Neural progenitor cell (in vitro differentiated cells): ENCODE data around the gene TIMM22. TPM values are rescaled to one million over a fixed set of nuclear protein-coding genes. Genes with fewer than 3 reads are reported as not detected.

Source experiments
- DNase-seq: peaks from one replicate; pipeline ENCODE4 v3.0.0-alpha.2; 2016; ENCODE audit warnings: low spot score
- H2AFZ ChIP-seq: fragments of 200-600 bp; sonication (generic); replicated peaks from 2 replicates; pipeline ENCODE4 v1.6.1; 2016; ENCODE audit warnings: antibody characterized with exemption
- H3F3A ChIP-seq: fragments of 200-600 bp; sonication (generic); 2 replicates; pipeline ENCODE4 v1.6.1; 2016; ENCODE audit warnings: antibody characterized with exemption, low read depth
- H3K27ac ChIP-seq: fragments of 200-600 bp; sonication (generic); 2 replicates; pipeline ENCODE4 v1.5.1; 2016; ENCODE audit warnings: mild to moderate bottlenecking
- H3K27me3 ChIP-seq: fragments of 200-600 bp; sonication (generic); 2 replicates; pipeline ENCODE4 v1.6.1; 2016; ENCODE audit warnings: mild to moderate bottlenecking, moderate library complexity
- H3K36me3 ChIP-seq: fragments of 200-600 bp; sonication (generic); 2 replicates; pipeline ENCODE4 v1.5.1; 2016
- H3K4me1 ChIP-seq: fragments of 200-600 bp; sonication (generic); 2 replicates; pipeline ENCODE4 v1.6.1; 2016; ENCODE audit warnings: mixed run types
- H3K4me2 ChIP-seq: fragments of 200-600 bp; sonication (generic); 2 replicates; pipeline ENCODE4 v1.6.1; 2016
- H3K4me3 ChIP-seq: fragments of 200-600 bp; sonication (generic); 2 replicates; pipeline ENCODE4 v1.5.1; 2016
- H3K79me2 ChIP-seq: fragments of 200-600 bp; sonication (generic); 2 replicates; pipeline ENCODE4 v1.6.1; 2016; ENCODE audit warnings: low read depth
- H3K9ac ChIP-seq: fragments of 200-600 bp; sonication (generic); 2 replicates; pipeline ENCODE4 v1.6.1; 2016
- H3K9me3 ChIP-seq: fragments of 200-600 bp; sonication (generic); 2 replicates; pipeline ENCODE4 v1.5.1; 2016; ENCODE audit warnings: low read depth
- H4K20me1 ChIP-seq: fragments of 200-600 bp; sonication (generic); 2 replicates; pipeline ENCODE4 v1.6.1; 2016; ENCODE audit warnings: low read depth
- H3K27ac Mint-ChIP-seq: 3 replicates; pipeline ENCODE4 v1.8.0; 2021; ENCODE audit warnings: mixed read lengths
- H3K27me3 Mint-ChIP-seq: 2 replicates; pipeline ENCODE4 v1.8.0; 2022; ENCODE audit warnings: low read depth, mild to moderate bottlenecking, inconsistent platforms, moderate library complexity, mixed read lengths; ENCODE audit not compliant: insufficient read depth
- H3K36me3 Mint-ChIP-seq: 3 replicates; pipeline ENCODE4 v1.8.0; 2021; ENCODE audit warnings: mixed read lengths
- H3K4me1 Mint-ChIP-seq: 3 replicates; pipeline ENCODE4 v1.8.0; 2021; ENCODE audit warnings: mixed read lengths
- H3K4me3 Mint-ChIP-seq: 3 replicates; pipeline ENCODE4 v1.8.0; 2021; ENCODE audit warnings: mild to moderate bottlenecking, moderate library complexity, mixed read lengths
- H3K9me3 Mint-ChIP-seq: 3 replicates; pipeline ENCODE4 v1.8.0; 2020; ENCODE audit warnings: mixed read lengths
- CTCF ChIP-seq: fragments of 200-600 bp; sonication (generic); IDR thresholded peaks from 2 replicates; pipeline ENCODE4 v1.5.1; 2017; ENCODE audit warnings: antibody characterized with exemption, mild to moderate bottlenecking
- EZH2 ChIP-seq: fragments of 200-600 bp; sonication (generic); IDR thresholded peaks from 2 replicates; pipeline ENCODE4 v1.6.1; 2017; ENCODE audit warnings: antibody characterized with exemption, mild to moderate bottlenecking, moderate library complexity
- EZH2phosphoT487 ChIP-seq: fragments of 200-600 bp; sonication (generic); IDR thresholded peaks from 2 replicates; pipeline ENCODE4 v1.6.1; 2017; ENCODE audit warnings: antibody characterized with exemption
- total RNA-seq: library from RNA; depleted of rRNA; stranded (reverse); fragments of >200 nt; gene quantifications from 2 replicates; pipeline ENCODE4 v1.2.3, GENCODE V29; 2015; ENCODE audit warnings: low replicate concordance

TIMM22 gene
- total RNA-seq, 1 donor from 2014 or later, result 11.7 TPM

GRCh38 chr17:979539-980405, 17.2 kb upstream of the TIMM22 start, which contains the start of gene NXN:
Gene NXN, minus strand, starts transcription at chr17:979776.
- Histone ChIP-seq H3K27me3 (no peaks in the 10 kb centered on the region), H3K9me3 (no peaks in the 10 kb centered on the region), H2AFZ (peak within 1 kb of the TSS; percentile 19), H3K4me2 (peak within 1 kb of the TSS; percentile 86), H3K4me1 (peaks cover 13% of the 10 kb centered on the region), H3F3A (peaks cover 12% of the 10 kb centered on the region), H3K9ac (peak within 1 kb of the TSS; percentile 36), H3K36me3 (no peaks in the 10 kb centered on the region), H3K27ac (peak within 1 kb of the TSS; percentile 18), H4K20me1 (peaks cover 40% of the 10 kb centered on the region), H3K79me2 (peaks cover 41% of the 10 kb centered on the region), H3K4me3 (peak within 1 kb of the TSS; percentile 94)
- TF ChIP-seq EZH2phosphoT487 (no peak), EZH2 (no peak), CTCF (peak; percentile 27)
- Mint-ChIP-seq H3K9me3 (no peaks in the 10 kb centered on the region), H3K4me3 (peak within 1 kb of the TSS; percentile 97), H3K27me3 (peaks cover 6% of the 10 kb centered on the region), H3K27ac (peak within 1 kb of the TSS; percentile 91), H3K4me1 (peaks cover 41% of the 10 kb centered on the region), H3K36me3 (peaks cover 7% of the 10 kb centered on the region)
- peak; percentile 94 for DNase-seq

GRCh38 chr17:980406-981291, 16.3 kb upstream of the TIMM22 start:
- H3K9me3 ChIP-seq, result no peaks in the 10 kb centered on the region
- Mint-ChIP-seq H3K4me1 (peaks cover 35% of the 10 kb centered on the region), H3K4me3 (peak overlapping the region; percentile 93), H3K36me3 (peaks cover 5% of the 10 kb centered on the region), H3K9me3 (no peaks in the 10 kb centered on the region), H3K27me3 (peaks cover 10% of the 10 kb centered on the region), H3K27ac (no peak overlapping the region)
- peaks cover 32% of the 10 kb centered on the region for H3K79me2 ChIP-seq
- H3F3A ChIP-seq, result peaks cover 12% of the 10 kb centered on the region
- no peak overlapping the region for H3K9ac ChIP-seq
- TF ChIP-seq EZH2 (no peak), EZH2phosphoT487 (no peak), CTCF (peak; percentile 80)
- H3K4me3 ChIP-seq, result peak overlapping the region; percentile 94
- peak overlapping the region; percentile 75 for H3K4me2 ChIP-seq
- H2AFZ ChIP-seq, result peak overlapping the region; percentile 85
- peak; percentile 94 for DNase-seq
- peak overlapping the region; percentile 18 for H3K27ac ChIP-seq
- no peaks in the 10 kb centered on the region for H3K36me3 ChIP-seq
- H3K4me1 ChIP-seq, result peaks cover 13% of the 10 kb centered on the region
- no peaks in the 10 kb centered on the region for H3K27me3 ChIP-seq
- peaks cover 31% of the 10 kb centered on the region for H4K20me1 ChIP-seq

- TF ChIP-seq EZH2 (no peak), EZH2phosphoT487 (no peak), CTCF (no peak)
- Mint-ChIP-seq H3K27ac (no peak overlapping the region), H3K36me3 (peaks cover 4% of the 10 kb centered on the region), H3K4me1 (peaks cover 30% of the 10 kb centered on the region), H3K4me3 (peak overlapping the region; percentile 73), H3K9me3 (no peaks in the 10 kb centered on the region), H3K27me3 (peaks cover 10% of the 10 kb centered on the region)
- Histone ChIP-seq H3K4me1 (peaks cover 13% of the 10 kb centered on the region), H3K9me3 (no peaks in the 10 kb centered on the region), H3K4me3 (no peak overlapping the region), H3K79me2 (peaks cover 26% of the 10 kb centered on the region), H3K36me3 (no peaks in the 10 kb centered on the region), H3K9ac (no peak overlapping the region), H3K4me2 (no peak overlapping the region), H2AFZ (peak overlapping the region; percentile 85), H3K27me3 (no peaks in the 10 kb centered on the region), H3K27ac (no peak overlapping the region), H3F3A (peaks cover 12% of the 10 kb centered on the region), H4K20me1 (peaks cover 25% of the 10 kb centered on the region)
- no peak for DNase-seq
Observed at GRCh38 chr17:981292-981658, 15.7 kb upstream of the TIMM22 start.
